GM10248 (cell line): ENCODE results near the gene HERC2.
"Not testable (repeated sequence)": the region's sequence is repeated elsewhere in the genome, so short reads cannot be mapped to it uniquely, and the experiment has no call there.

Source experiments
- CTCF ChIA-PET: fragments of 300-600 bp; sonication (Branson Sonifier 250); formaldehyde crosslinking; extraction: SDS; loops from one replicate; lab custom pipeline; 2021; ENCODE audit warnings: antibody characterized with exemption; lab: Yijun Ruan, JAX
- POLR2A ChIA-PET: fragments of 350-650 bp; sonication (Branson Sonifier 250); formaldehyde crosslinking; extraction: SDS; loops from one replicate; lab custom pipeline; 2020; ENCODE audit warnings: antibody characterized with exemption; lab: Yijun Ruan, JAX
- DNase-seq: peaks from one replicate; pipeline ENCODE4 v3.0.0; 2012; ENCODE audit errors: extremely low spot score

Gene HERC2

GRCh38 chr15:28322129-28322588, at the start of gene HERC2:
Gene HERC2 (minus strand): TSS chr15:28322179. CDS start chr15:28321433, 746 bp downstream.
- CTCF ChIA-PET, POLR2A ChIA-PET, DNase-seq: not testable (repeated sequence)

- POLR2A ChIA-PET, CTCF ChIA-PET, DNase-seq: not testable (repeated sequence)
These were observed 43.5 kb upstream of the HERC2 start for GRCh38 chr15:28365502-28365901.

- DNase-seq, POLR2A ChIA-PET, CTCF ChIA-PET: not testable (repeated sequence)
These were observed 36.0 kb upstream of the HERC2 start, which contains the start of gene GOLGA6L24 for GRCh38 chr15:28357984-28358383. Gene GOLGA6L24 (minus strand): TSS chr15:28358084. CDS start chr15:28358023, 61 bp downstream.

GRCh38 chr15:28321358-28322078, 461 bp downstream of the HERC2 start:
- CTCF ChIA-PET, POLR2A ChIA-PET, DNase-seq: not testable (repeated sequence)

- DNase-seq, CTCF ChIA-PET, POLR2A ChIA-PET: not testable (repeated sequence)
These were observed 2.3 kb downstream of the HERC2 start for GRCh38 chr15:28319725-28320124.

GRCh38 chr15:28318828-28319227, 3.2 kb downstream of the HERC2 start:
- CTCF ChIA-PET, POLR2A ChIA-PET, DNase-seq: not testable (repeated sequence)

GRCh38 chr15:28318122-28318521, 3.9 kb downstream of the HERC2 start:
- CTCF ChIA-PET, POLR2A ChIA-PET, DNase-seq: not testable (repeated sequence)

GRCh38 chr15:28316958-28317357, 5.0 kb downstream of the HERC2 start:
- DNase-seq, CTCF ChIA-PET, POLR2A ChIA-PET: not testable (repeated sequence)

- POLR2A ChIA-PET, CTCF ChIA-PET, DNase-seq: not testable (repeated sequence)
These were observed 11.5 kb downstream of the HERC2 start for GRCh38 chr15:28310454-28310853.

GRCh38 chr15:28308718-28309117, 13.3 kb downstream of the HERC2 start:
- POLR2A ChIA-PET, DNase-seq, CTCF ChIA-PET: not testable (repeated sequence)

- CTCF ChIA-PET, DNase-seq, POLR2A ChIA-PET: not testable (repeated sequence)
These were observed 16.3 kb downstream of the HERC2 start for GRCh38 chr15:28305700-28306099.

- CTCF ChIA-PET, POLR2A ChIA-PET, DNase-seq: not testable (repeated sequence)
These were observed 24.5 kb downstream of the HERC2 start for GRCh38 chr15:28297434-28297833.

- CTCF ChIA-PET: not testable (repeated sequence)
These were observed 25.2 kb downstream of the HERC2 start for GRCh38 chr15:28296814-28297213.

GRCh38 chr15:28295009-28295563, 26.9 kb downstream of the HERC2 start:
- DNase-seq, CTCF ChIA-PET, POLR2A ChIA-PET: not testable (repeated sequence)

More at GRCh38 chr15:28296814-28297213, 25.2 kb downstream of the HERC2 start:
- POLR2A ChIA-PET, DNase-seq: not testable (repeated sequence)

- DNase-seq, POLR2A ChIA-PET, CTCF ChIA-PET: not testable (repeated sequence)
These were observed 27.4 kb downstream of the HERC2 start for GRCh38 chr15:28294560-28294959.
